Dermis blood vessel endothelial cell (primary cell): Measurements from ENCODE around the gene NKD1. TPM values are rescaled to one million over a fixed set of nuclear protein-coding genes. Genes with fewer than 3 reads are reported as not detected.
"Not testable (repeated sequence)": the region's sequence is repeated elsewhere in the genome, so short reads cannot be mapped to it uniquely, and the experiment has no call there.

Source experiments
- DNase-seq: peaks from one replicate; pipeline ENCODE4 v3.0.0; 2010
- total RNA-seq: library from RNA; depleted of rRNA; stranded (reverse); fragments of >200 nt; gene quantifications from 2 replicates; pipeline ENCODE4 v1.2.3, GENCODE V29; 2014

Gene NKD1
- total RNA-seq, 1 donor from 2014 or later: not detected

GRCh38 chr16:50559804-50560514 lies 11.8 kb downstream of the NKD1 start:
- no peak for DNase-seq

- DNase-seq: no peak
Measured at GRCh38 chr16:50560903-50561863, 13.0 kb downstream of the NKD1 start.

GRCh38 chr16:50562657-50563056 lies 14.5 kb downstream of the NKD1 start:
- DNase-seq: no peak

- DNase-seq: no peak
Measured at GRCh38 chr16:50563989-50564388, 15.8 kb downstream of the NKD1 start.

GRCh38 chr16:50565428-50565827 lies 17.2 kb downstream of the NKD1 start:
- no peak for DNase-seq

- no peak for DNase-seq
Measured at GRCh38 chr16:50566014-50566962, 18.1 kb downstream of the NKD1 start.

GRCh38 chr16:50567651-50568050 lies 19.5 kb downstream of the NKD1 start:
- DNase-seq: no peak

- DNase-seq: no peak
Measured at GRCh38 chr16:50568187-50568815, 20.1 kb downstream of the NKD1 start.

GRCh38 chr16:50570354-50570753 lies 22.2 kb downstream of the NKD1 start:
- DNase-seq: no peak

GRCh38 chr16:50570808-50571598 lies 22.8 kb downstream of the NKD1 start:
- DNase-seq: no peak

GRCh38 chr16:50571786-50572185 lies 23.6 kb downstream of the NKD1 start:
- no peak for DNase-seq

- DNase-seq: no peak
Measured at GRCh38 chr16:50572700-50573099, 24.5 kb downstream of the NKD1 start.

GRCh38 chr16:50573279-50573678 lies 25.1 kb downstream of the NKD1 start:
- DNase-seq: no peak

- DNase-seq: no peak
Measured at GRCh38 chr16:50573947-50574744, 25.9 kb downstream of the NKD1 start.

- DNase-seq: no peak
Measured at GRCh38 chr16:50574745-50575136, 26.5 kb downstream of the NKD1 start.

GRCh38 chr16:50575743-50576142 lies 27.5 kb downstream of the NKD1 start:
- no peak for DNase-seq

- DNase-seq: no peak
Measured at GRCh38 chr16:50576403-50577113, 28.4 kb downstream of the NKD1 start.

- no peak for DNase-seq
Measured at GRCh38 chr16:50578137-50578536, 29.9 kb downstream of the NKD1 start.

- DNase-seq: not testable (repeated sequence)
Measured at GRCh38 chr16:50579373-50579772, 31.2 kb downstream of the NKD1 start.
